Muscle of leg (tissue), 16 donors: ENCODE measurements around the gene MADCAM1. TPM values are rescaled to one million over a fixed set of nuclear protein-coding genes. Genes with fewer than 3 reads are reported as not detected.
"Not testable (repeated sequence)": the region's sequence is repeated elsewhere in the genome, so short reads cannot be mapped to it uniquely, and the experiment has no call there.

Experiments used
- DNase-seq: peaks from one replicate; pipeline ENCODE4 v3.0.0; 2013
- H3K27ac ChIP-seq: one replicate; pipeline ENCODE4 v1.5.1; 2013; ENCODE audit warnings: mild to moderate bottlenecking, low read length, control low read depth
- H3K27me3 ChIP-seq: one replicate; pipeline ENCODE4 v1.6.1; 2013; ENCODE audit warnings: low read length; ENCODE audit not compliant: control insufficient read depth, insufficient read depth
- H3K36me3 ChIP-seq: one replicate; pipeline ENCODE4 v1.6.1; 2013; ENCODE audit warnings: low read length; ENCODE audit not compliant: control insufficient read depth, insufficient read depth
- H3K4me1 ChIP-seq: one replicate; pipeline ENCODE4 v1.6.1; 2013; ENCODE audit warnings: low read length; ENCODE audit not compliant: control insufficient read depth, insufficient read depth
- H3K4me3 ChIP-seq: one replicate; pipeline ENCODE4 v1.5.1; 2013; ENCODE audit warnings: low read length, control low read depth
- H3K9me3 ChIP-seq: replicated peaks from 2 replicates; pipeline ENCODE4 v1.6.1; 2013; ENCODE audit warnings: low read depth, low read length; ENCODE audit not compliant: control insufficient read depth
- WGBS: methylation state at CpG from one replicate; pipeline ENCODE4 v1.1.5; 2013; ENCODE audit warnings: missing lambda C conversion rate; ENCODE audit not compliant: insufficient coverage; 5-methylcytosine and 5-hydroxymethylcytosine counted together
- long read RNA-seq, 11 donors: transcript quantifications; one replicate each; lab custom pipeline, GENCODE V29; 2026
- polyA plus RNA-seq, 8 donors: library from polyadenylated mRNA; unstranded; fragments of 120-200 nt; gene quantifications; one replicate each; pipeline versions ENCODE4 v1.2.1 to v1.2.3, GENCODE V29; 2013; ENCODE audit warnings: inconsistent platforms in 1 of 8, low replicate concordance in 1 of 8; ENCODE audit not compliant: insufficient read length in 8 of 8, insufficient read depth in 1 of 8
- total RNA-seq: library from RNA; stranded (reverse); fragments of 120-200 nt; gene quantifications from one replicate; pipeline ENCODE4 v1.2.4, GENCODE V29; 2013

The MADCAM1 gene
- total RNA-seq (4.0 TPM), polyA plus RNA-seq (10 to 100 TPM in 5 of 8 donors, 1 to 10 TPM in 3; 5.1 to 15.7 (median 10.7) TPM)
- long read RNA-seq, donor 1 = 0 reads
- long read RNA-seq, donor 2 = 0 reads
- long read RNA-seq, donor 3, partial matches to known transcripts = 0 of 3 reads
- long read RNA-seq, donor 3, other reads (novel, unspliced or antisense) = 0 of 3 reads
- long read RNA-seq, donor 4, partial matches to known transcripts = 0 of 2 reads
- long read RNA-seq, donor 4, other reads (novel, unspliced or antisense) = 0 of 2 reads
- long read RNA-seq, donor 5, partial matches to known transcripts = 0 of 4 reads
- long read RNA-seq, donor 5, other reads (novel, unspliced or antisense) = 0 of 4 reads
- long read RNA-seq, donor 6, partial matches to known transcripts = 0 of 2 reads
- long read RNA-seq, donor 6, other reads (novel, unspliced or antisense) = 0 of 2 reads
- long read RNA-seq, donor 7, partial matches to known transcripts = 0 of 1 reads
- long read RNA-seq, donor 7, other reads (novel, unspliced or antisense) = 0 of 1 reads
- long read RNA-seq, donor 8, partial matches to known transcripts = 0 of 1 reads
- long read RNA-seq, donor 8, other reads (novel, unspliced or antisense) = 0 of 1 reads
- long read RNA-seq, donor 9, partial matches to known transcripts = 0 of 1 reads
- long read RNA-seq, donor 9, other reads (novel, unspliced or antisense) = 0 of 1 reads
- long read RNA-seq, donor 10 = 0 reads
- long read RNA-seq, donor 11, partial matches to known transcripts = 0 of 1 reads
- long read RNA-seq, donor 11, other reads (novel, unspliced or antisense) = 0 of 1 reads

DNA sequence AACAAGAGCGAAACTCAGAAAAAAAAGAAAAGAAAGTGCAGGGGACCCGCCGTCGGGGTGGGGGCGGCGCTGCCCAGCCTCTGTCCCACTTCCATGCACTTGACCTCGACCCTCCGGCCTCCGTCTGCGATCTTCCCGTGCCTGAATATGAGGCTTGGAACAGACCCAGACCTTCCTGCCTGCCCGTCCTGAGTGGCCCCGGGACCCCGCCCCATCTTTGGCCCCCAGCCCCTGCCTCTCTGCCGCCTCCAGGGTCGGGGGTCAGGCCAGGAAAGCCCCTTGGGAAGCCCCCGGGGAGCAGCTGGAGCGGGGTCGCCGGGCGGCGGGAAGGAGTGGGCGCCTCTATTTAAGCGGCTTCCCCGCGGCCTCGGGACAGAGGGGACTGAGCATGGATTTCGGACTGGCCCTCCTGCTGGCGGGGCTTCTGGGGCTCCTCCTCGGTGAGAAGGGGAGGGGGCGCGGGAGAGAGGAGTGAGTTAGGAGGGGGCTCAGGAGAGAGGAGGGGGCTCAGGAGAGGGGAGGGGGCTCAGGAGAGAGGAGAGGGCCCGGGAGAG, at the start of gene MADCAM1:
TSS of gene MADCAM1 (plus strand) at position 375 of the 554 bp plus-strand sequence. CDS start at position 389, 14 bp downstream.
- Histone ChIP-seq H3K9me3 (no peaks in the 10 kb centered on the region), H3K4me3 (no peak within 1 kb of the TSS), H3K36me3 (no peaks in the 10 kb centered on the region), H3K27me3 (peaks cover 45% of the 10 kb centered on the region), H3K4me1 (peaks cover 31% of the 10 kb centered on the region), H3K27ac (peak within 1 kb of the TSS; percentile 42)
- 8% methylated on average over 25 of the region's 33 CpGs for WGBS
- DNase-seq = peak; percentile 14

DNA sequence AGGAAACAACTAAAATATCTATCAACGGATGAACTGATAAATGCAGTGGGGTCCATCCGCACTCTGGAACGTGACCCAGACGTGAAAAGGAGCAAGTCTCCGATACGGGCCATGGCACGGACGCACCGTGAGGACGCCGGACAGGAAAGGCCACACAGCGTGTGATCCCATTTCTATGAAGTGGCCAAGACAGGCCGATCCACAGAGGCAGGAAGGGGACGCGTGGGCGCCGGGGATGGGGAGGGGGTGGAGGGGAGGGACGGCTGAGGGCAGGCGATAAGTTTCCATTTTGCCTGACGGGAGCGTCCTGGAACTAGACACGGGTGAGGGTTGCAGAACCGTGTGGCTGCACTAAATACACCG, 49.2 kb upstream of the MADCAM1 start:
- H3K27ac ChIP-seq = no peak overlapping the region
- H3K27me3 ChIP-seq = no peaks in the 10 kb centered on the region
- no peak overlapping the region for H3K4me3 ChIP-seq
- WGBS = 68% methylated on average over 21 of the region's 24 CpGs
- peaks cover 12% of the 10 kb centered on the region for H3K4me1 ChIP-seq
- no peaks in the 10 kb centered on the region for H3K9me3 ChIP-seq
- DNase-seq = no peak
- H3K36me3 ChIP-seq = no peaks in the 10 kb centered on the region

- H3K4me3 ChIP-seq = no peak overlapping the region
- H3K4me1 ChIP-seq = peaks cover 11% of the 10 kb centered on the region
- no peaks in the 10 kb centered on the region for H3K27me3 ChIP-seq
- no peaks in the 10 kb centered on the region for H3K9me3 ChIP-seq
- H3K27ac ChIP-seq = peak overlapping the region; percentile 79
- H3K36me3 ChIP-seq = no peaks in the 10 kb centered on the region
- 10% methylated on average over 30 of the region's 31 CpGs for WGBS
- peak; percentile 89 for DNase-seq
Observed at GRCh38 chr19:447816-448560, 48.3 kb upstream of the MADCAM1 start.

- no peak overlapping the region for H3K27ac ChIP-seq
- no peaks in the 10 kb centered on the region for H3K9me3 ChIP-seq
- no peaks in the 10 kb centered on the region for H3K36me3 ChIP-seq
- H3K4me1 ChIP-seq = peaks cover 11% of the 10 kb centered on the region
- peak; percentile 0 for DNase-seq
- no peak overlapping the region for H3K4me3 ChIP-seq
- 95% methylated on average over 15 of the region's 20 CpGs for WGBS
- H3K27me3 ChIP-seq = no peaks in the 10 kb centered on the region
Observed at GRCh38 chr19:449916-450315, 46.4 kb upstream of the MADCAM1 start.

DNA sequence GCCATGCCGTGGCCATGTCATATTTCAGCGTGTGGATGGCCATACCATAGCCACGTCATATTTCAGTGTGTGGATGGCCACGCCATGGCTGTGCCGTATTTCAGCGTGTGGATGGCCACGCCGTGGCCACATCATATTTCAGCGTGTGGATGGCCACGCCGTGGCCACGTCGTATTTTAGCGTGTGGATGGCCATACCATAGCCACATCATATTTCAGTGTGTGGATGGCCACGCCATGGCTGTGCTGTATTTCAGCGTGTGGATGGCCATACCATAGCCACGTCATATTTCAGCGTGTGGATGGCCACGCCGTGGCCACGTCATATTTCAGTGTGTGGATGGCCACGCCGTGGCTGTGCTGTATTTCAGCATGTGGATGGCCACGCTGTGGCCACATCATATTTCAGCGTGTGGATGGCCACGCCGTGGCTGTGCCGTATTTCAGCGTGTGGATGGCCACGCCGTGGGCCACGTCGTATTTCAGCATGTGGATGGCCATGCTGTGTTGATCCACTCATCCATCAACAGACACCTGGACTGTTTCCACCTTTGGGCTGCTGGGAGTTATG, 45.3 kb upstream of the MADCAM1 start:
- peaks cover 11% of the 10 kb centered on the region for H3K4me1 ChIP-seq
- WGBS = 96% methylated on average over 28 of the region's 33 CpGs
- H3K36me3 ChIP-seq, H3K27ac ChIP-seq, H3K4me3 ChIP-seq, DNase-seq, H3K27me3 ChIP-seq, H3K9me3 ChIP-seq: not testable (repeated sequence)

DNA sequence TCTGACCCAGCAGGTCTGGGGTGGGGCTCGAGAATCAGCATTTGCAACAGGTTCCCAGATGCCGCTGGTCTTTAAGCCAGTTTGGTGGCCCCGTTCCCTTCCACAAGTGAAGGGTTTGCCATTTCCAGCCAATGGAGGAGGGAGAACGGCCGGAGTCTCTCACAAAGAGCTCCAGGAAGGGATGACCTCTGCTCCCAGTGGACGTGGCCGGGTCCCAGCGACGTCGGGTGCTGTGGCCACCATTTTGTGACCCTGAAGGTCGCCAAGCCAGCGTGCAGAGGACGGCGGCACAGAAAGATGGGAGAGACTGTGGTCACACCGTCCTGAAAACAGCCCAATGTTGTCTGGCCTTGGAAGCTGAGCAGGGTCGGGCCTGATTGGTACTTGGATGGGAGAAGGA, 43.5 kb upstream of the MADCAM1 start:
- 92% methylated on average over 16 of the region's 16 CpGs for WGBS
- Histone ChIP-seq H3K9me3 (no peaks in the 10 kb centered on the region), H3K27ac (no peak overlapping the region), H3K27me3 (no peaks in the 10 kb centered on the region), H3K4me3 (no peak overlapping the region), H3K36me3 (no peaks in the 10 kb centered on the region), H3K4me1 (peaks cover 9% of the 10 kb centered on the region)
- no peak for DNase-seq

- Histone ChIP-seq H3K4me1 (peaks cover 1% of the 10 kb centered on the region), H3K27ac (no peak overlapping the region), H3K27me3 (no peaks in the 10 kb centered on the region), H3K4me3 (no peak overlapping the region), H3K36me3 (no peaks in the 10 kb centered on the region), H3K9me3 (no peaks in the 10 kb centered on the region)
- WGBS = 87% methylated on average over 22 of the region's 22 CpGs
- DNase-seq = no peak
Observed at GRCh38 chr19:453606-454005, 42.7 kb upstream of the MADCAM1 start.

DNA sequence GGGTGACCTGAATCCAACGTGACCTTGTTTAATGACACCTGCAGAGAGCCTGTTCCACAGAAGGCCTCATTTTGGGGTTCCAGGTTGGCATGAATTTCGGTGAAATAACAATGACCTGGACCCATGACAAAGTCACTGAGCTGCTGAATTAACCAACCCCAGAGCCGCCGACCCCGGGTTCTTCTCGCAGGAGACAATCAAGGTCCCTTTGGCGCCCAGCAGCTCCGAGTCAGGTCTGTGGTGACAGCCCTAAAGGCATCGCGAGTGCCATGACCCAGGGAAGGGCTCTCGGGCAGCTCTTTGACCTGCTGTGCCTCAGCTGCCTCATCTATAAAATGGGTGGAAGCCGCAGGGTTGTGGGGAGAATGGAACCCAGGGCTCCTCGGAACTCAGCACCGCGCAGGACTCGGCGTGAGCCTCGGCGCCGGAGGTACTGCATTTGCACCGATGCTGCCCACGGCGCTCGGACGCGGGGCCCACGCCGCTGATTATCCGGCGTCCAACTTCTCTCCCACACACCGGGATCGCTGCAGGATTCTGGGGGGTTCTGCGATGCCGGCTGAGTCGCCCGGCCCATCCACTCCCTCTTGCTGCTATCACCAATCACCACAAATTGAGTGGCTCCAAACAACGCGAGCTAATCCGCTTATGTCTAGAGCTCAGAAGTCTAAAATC, 41.1 kb upstream of the MADCAM1 start:
- DNase-seq = no peak
- Histone ChIP-seq H3K9me3 (no peaks in the 10 kb centered on the region), H3K4me3 (no peak overlapping the region), H3K27ac (no peak overlapping the region), H3K4me1 (peaks cover 12% of the 10 kb centered on the region), H3K27me3 (no peaks in the 10 kb centered on the region), H3K36me3 (no peaks in the 10 kb centered on the region)
- 93% methylated on average over 38 of the region's 39 CpGs for WGBS

DNA sequence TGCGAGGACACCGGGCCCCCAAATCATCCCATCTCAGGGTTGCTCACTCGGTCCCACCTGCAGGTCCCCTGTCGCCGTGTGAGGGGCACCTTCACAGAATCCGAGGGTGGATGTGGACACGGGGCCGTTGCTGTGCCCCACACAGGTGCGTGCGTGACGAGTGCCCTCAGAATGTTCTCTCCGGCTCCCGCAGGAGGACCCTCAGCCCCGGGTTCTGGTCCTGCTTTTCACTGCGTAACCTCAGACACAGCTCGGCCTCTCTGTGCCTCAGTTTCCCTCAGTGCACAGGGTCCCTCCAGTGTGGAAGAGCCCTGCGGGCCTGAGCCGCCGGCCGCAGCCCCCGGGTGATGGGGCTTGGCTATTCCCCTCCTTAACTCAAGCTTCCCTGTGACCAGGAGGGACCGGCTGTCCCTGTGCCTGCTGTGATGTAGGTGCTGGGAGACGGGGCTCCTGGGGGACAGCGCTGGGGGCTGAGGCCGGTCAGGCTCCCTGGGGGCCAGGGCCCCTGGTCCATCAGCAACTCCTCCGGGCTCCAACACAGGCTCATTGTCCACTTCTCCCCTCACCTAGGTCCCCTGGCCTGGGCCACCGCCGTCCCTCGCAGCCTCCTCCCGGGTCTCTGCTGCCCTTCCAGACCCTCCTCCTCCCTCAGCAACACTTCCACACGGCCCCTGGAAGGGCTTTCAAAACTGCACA, 40.3 kb upstream of the MADCAM1 start:
- H3K36me3 ChIP-seq = no peaks in the 10 kb centered on the region
- H3K4me3 ChIP-seq = no peak overlapping the region
- H3K27me3 ChIP-seq = peaks cover under 1% of the 10 kb centered on the region
- no peak for DNase-seq
- 84% methylated on average over 24 of the region's 31 CpGs for WGBS
- H3K9me3 ChIP-seq = no peaks in the 10 kb centered on the region
- H3K27ac ChIP-seq = no peak overlapping the region
- H3K4me1 ChIP-seq = peaks cover 12% of the 10 kb centered on the region
